ENCODE measurements around the gene TBX5. TPM values are rescaled to one million over a fixed set of nuclear protein-coding genes. Genes with fewer than 3 reads are reported as not detected.

TBX5 gene
- total and polyA plus RNA-seq, 2 experiments from 2014 or later, result 0.21 TPM; not detected in 1

DNA sequence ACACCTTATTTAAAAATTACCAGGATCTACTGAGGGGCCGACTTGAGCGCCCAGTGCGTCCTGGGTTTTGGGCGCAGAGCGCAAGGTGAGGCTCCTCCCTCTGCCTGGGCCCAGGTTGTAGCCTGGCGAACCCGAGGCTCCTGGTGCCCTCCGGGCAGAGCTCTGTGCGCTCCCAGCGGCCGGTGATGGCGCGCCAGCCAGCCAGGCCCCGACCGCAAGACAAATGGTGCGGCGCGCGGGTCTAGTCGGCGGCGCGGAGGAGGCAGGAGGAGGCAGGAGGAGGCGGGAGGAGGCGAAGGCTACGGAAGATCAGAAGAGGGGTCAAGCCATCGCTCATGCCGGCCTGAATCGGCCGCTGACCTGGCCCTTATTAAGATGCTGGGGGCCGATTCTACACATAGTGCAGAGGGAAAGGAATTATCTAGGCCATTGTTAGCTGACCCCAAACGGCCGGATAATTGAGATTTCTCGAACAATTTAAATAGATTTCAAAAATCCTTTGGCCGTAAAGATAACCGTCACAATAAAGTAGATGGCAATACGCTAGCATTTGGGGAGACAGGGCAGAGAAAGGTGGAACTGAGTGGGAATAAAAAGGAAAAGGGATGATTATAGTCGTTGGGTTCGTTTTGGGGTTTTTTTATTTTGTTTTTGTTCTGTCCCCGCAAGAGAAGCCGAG lies 2.8 kb downstream of the TBX5 start (continued):
- TF ChIP-seq EZH2phosphoT487 (IDR thresholded peaks at IDR 0.05; ENCODE audit: unreplicated experiment) (peak; percentile 44), JUNB (IDR thresholded peaks at IDR 0.05; ENCODE audit: unreplicated experiment) (peak; percentile 6)

DNA sequence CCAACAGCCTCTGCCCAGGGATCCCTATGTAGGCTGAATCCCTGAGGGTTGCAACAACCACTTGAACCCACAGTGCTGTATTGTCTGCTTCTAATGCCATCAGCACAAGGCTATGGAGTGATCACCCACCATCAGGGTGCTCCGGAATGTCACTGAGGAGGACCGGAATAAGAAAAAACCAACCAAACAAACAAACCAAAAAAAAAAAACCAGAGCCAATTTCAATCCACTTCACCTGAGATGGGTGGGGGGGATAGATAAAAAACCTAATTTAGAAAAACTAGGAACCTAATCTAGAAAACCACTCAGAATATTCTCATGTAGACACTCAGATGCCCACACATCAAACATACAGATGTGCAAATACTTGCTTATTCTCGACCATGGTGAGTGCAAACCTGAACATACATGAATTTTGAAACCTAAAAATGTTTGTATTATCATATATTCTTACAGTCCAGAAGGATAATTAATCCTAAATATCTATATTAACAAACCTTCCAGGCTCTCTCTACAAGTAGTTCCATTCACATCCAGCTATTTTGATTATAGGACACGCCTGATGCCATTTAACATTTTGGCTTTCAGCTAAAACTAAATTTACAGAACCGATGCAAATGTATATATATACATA lies 3.7 kb downstream of the TBX5 start:
- Histone ChIP-seq H3K9me2 (ENCODE audit: insufficient read depth) (no peaks in the 10 kb centered on the region), H4K20me1 (replicated peaks; ENCODE audit: insufficient read depth) (peaks cover 35% of the 10 kb centered on the region), H3K4me2 (no peak overlapping the region), H3K36me3 (ENCODE audit: insufficient read depth) (no peaks in the 10 kb centered on the region), H3K79me2 (replicated peaks; ENCODE audit: insufficient read depth) (no peaks in the 10 kb centered on the region), H3K4me3 (no peak overlapping the region), H3K27me3 (ENCODE audit: insufficient read depth) (peaks cover 100% of the 10 kb centered on the region), H3F3A (replicated peaks; ENCODE audit: low read depth) (peaks cover 29% of the 10 kb centered on the region), H3K4me1 (ENCODE audit: insufficient read depth) (peaks cover 76% of the 10 kb centered on the region), H3K27ac (ENCODE audit: low read depth) (no peak overlapping the region), H2AFZ (no peak overlapping the region)
- Mint-ChIP-seq H3K27ac (no peak overlapping the region), H3K36me3 (ENCODE audit: low read depth) (no peaks in the 10 kb centered on the region; the same call in 2 of the 3 replicates), H3K9me3 (peaks cover 16% of the 10 kb centered on the region; the same call in 2 of the 3 replicates), H3K27me3 (ENCODE audit: insufficient read depth, low read depth, poor library complexity) (peaks cover 100% of the 10 kb centered on the region), H3K4me3 (no peak overlapping the region), H3K4me1 (peaks cover 72% of the 10 kb centered on the region)
- ATAC-seq (no peak), DNase-seq (ENCODE audit: low spot score) (no peak)
- no peak for TF ChIP-seq ZNF114 (CRISPR knock-in tag; IDR thresholded peaks at IDR 0.05)
- peak; percentile 16 for TF ChIP-seq EZH2 (IDR thresholded peaks at IDR 0.05; ENCODE audit: low read depth, unreplicated experiment)
- TF ChIP-seq, protein P1, sequence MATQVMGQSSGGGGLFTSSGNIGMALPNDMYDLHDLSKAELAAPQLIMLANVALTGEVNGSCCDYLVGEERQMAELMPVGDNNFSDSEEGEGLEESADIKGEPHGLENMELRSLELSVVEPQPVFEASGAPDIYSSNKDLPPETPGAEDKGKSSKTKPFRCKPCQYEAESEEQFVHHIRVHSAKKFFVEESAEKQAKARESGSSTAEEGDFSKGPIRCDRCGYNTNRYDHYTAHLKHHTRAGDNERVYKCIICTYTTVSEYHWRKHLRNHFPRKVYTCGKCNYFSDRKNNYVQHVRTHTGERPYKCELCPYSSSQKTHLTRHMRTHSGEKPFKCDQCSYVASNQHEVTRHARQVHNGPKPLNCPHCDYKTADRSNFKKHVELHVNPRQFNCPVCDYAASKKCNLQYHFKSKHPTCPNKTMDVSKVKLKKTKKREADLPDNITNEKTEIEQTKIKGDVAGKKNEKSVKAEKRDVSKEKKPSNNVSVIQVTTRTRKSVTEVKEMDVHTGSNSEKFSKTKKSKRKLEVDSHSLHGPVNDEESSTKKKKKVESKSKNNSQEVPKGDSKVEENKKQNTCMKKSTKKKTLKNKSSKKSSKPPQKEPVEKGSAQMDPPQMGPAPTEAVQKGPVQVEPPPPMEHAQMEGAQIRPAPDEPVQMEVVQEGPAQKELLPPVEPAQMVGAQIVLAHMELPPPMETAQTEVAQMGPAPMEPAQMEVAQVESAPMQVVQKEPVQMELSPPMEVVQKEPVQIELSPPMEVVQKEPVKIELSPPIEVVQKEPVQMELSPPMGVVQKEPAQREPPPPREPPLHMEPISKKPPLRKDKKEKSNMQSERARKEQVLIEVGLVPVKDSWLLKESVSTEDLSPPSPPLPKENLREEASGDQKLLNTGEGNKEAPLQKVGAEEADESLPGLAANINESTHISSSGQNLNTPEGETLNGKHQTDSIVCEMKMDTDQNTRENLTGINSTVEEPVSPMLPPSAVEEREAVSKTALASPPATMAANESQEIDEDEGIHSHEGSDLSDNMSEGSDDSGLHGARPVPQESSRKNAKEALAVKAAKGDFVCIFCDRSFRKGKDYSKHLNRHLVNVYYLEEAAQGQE (IDR thresholded peaks at IDR 0.05; ENCODE audit: unreplicated experiment), result no peak

DNA sequence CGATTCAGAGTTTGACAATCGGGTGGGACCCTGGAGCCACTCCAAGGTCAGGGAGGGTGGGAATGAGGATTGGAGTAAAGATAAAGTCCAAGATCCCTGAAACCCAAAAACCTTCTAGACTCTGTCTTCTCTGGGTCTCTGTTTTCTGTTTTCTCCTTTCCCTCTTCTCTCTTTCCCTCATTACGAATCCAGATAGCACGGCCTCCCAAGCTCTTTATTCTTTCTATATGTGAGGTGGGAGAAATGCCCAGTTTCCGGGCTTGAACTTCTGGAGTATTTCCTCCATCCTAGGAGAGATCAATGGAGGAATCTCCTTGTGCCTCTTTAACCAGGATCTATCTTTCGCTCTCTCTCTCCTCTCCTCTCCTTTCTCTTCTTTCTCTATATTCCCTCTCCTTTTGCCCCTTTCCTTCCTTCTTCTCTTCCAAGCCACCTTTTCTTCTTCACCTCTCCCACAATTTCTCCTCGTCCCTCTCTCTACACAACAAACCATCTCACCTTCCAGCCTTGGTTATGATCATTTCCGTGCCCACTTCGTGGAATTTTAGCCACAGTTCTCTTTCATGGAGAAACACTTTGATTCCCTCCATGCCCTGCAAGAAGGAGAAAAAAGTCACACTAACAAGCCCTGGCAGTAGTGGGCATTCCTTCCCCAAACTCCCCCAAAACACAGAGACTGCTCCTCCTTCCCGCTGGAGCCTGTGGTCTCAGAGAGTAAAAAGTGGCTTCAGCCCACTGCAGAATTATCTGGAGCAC lies 4.4 kb downstream of the TBX5 start:
- no peak overlapping the region for H3K27ac Mint-ChIP-seq
- Histone ChIP-seq H3K27ac (ENCODE audit: low read depth) (no peak overlapping the region), H3K4me2 (peak overlapping the region; percentile 63)

More for the DNA sequence above, 4.4 kb downstream of the TBX5 start:
- no peak for ATAC-seq
- H3K27me3 Mint-ChIP-seq (ENCODE audit: insufficient read depth, low read depth, poor library complexity), result peaks cover 100% of the 10 kb centered on the region
- Histone ChIP-seq H3K36me3 (ENCODE audit: insufficient read depth) (no peaks in the 10 kb centered on the region), H3K27me3 (ENCODE audit: insufficient read depth) (peaks cover 100% of the 10 kb centered on the region), H3K4me1 (ENCODE audit: insufficient read depth) (peaks cover 74% of the 10 kb centered on the region), H3K9me2 (ENCODE audit: insufficient read depth) (no peaks in the 10 kb centered on the region), H3K4me3 (peak overlapping the region; percentile 46; the same call in 1 of the 2 replicates), H4K20me1 (replicated peaks; ENCODE audit: insufficient read depth) (peaks cover 32% of the 10 kb centered on the region), H3F3A (replicated peaks; ENCODE audit: low read depth) (peaks cover 26% of the 10 kb centered on the region), H2AFZ (no peak overlapping the region), H3K79me2 (replicated peaks; ENCODE audit: insufficient read depth) (no peaks in the 10 kb centered on the region)
- H3K4me3 Mint-ChIP-seq, result peak overlapping the region; percentile 55; the same call in 1 of the 3 replicates
- H3K9me3 Mint-ChIP-seq, result peaks cover 16% of the 10 kb centered on the region; the same call in 2 of the 3 replicates
- no peaks in the 10 kb centered on the region; the same call in 2 of the 3 replicates for H3K36me3 Mint-ChIP-seq (ENCODE audit: low read depth)
- DNase-seq (ENCODE audit: low spot score), result no peak
- TF ChIP-seq, protein P2, sequence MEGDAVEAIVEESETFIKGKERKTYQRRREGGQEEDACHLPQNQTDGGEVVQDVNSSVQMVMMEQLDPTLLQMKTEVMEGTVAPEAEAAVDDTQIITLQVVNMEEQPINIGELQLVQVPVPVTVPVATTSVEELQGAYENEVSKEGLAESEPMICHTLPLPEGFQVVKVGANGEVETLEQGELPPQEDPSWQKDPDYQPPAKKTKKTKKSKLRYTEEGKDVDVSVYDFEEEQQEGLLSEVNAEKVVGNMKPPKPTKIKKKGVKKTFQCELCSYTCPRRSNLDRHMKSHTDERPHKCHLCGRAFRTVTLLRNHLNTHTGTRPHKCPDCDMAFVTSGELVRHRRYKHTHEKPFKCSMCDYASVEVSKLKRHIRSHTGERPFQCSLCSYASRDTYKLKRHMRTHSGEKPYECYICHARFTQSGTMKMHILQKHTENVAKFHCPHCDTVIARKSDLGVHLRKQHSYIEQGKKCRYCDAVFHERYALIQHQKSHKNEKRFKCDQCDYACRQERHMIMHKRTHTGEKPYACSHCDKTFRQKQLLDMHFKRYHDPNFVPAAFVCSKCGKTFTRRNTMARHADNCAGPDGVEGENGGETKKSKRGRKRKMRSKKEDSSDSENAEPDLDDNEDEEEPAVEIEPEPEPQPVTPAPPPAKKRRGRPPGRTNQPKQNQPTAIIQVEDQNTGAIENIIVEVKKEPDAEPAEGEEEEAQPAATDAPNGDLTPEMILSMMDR (conservative IDR thresholded peaks at IDR 0.05; ENCODE audit: low read depth in 2 of 2), result no peak
- TF ChIP-seq ZNF331 (CRISPR knock-in tag; IDR thresholded peaks at IDR 0.05; ENCODE audit: low read depth) (no peak), EZH2 (IDR thresholded peaks at IDR 0.05; ENCODE audit: low read depth, unreplicated experiment) (peak; percentile 89)
- TF ChIP-seq, protein P1 (IDR thresholded peaks at IDR 0.05; ENCODE audit: unreplicated experiment), result no peak
- peaks cover 70% of the 10 kb centered on the region for H3K4me1 Mint-ChIP-seq
